MCF 10A (cell line): Measurements from ENCODE around the gene LRFN2. TPM values are rescaled to one million over a fixed set of nuclear protein-coding genes. Genes with fewer than 3 reads are reported as not detected.

Source experiments
- BruUV-seq: library from RNA; stranded (reverse); fragments of 400-500 nt; replicated peaks from 2 replicates; lab custom pipeline; 2021; lab: Mats Ljungman, UMichigan
- CTCF ChIA-PET: fragments of 300-600 bp; sonication (Branson Sonifier 250); formaldehyde crosslinking; extraction: SDS; loops from one replicate; lab custom pipeline; 2021; ENCODE audit warnings: antibody characterized with exemption, inconsistent platforms; lab: Yijun Ruan, JAX
- POLR2A ChIA-PET: fragments of 300-600, 350-650 bp; sonication (Branson Sonifier 250); formaldehyde crosslinking; extraction: SDS; loops from one replicate; lab custom pipeline; 2020; ENCODE audit warnings: antibody characterized with exemption, inconsistent platforms; lab: Yijun Ruan, JAX
- DNase-seq: peaks from one replicate; pipeline ENCODE4 v3.0.0-alpha.2; 2018; ENCODE audit not compliant: unreplicated experiment
- H3K27ac Mint-ChIP-seq: one replicate; pipeline ENCODE4 v1.8.0; 2022; ENCODE audit warnings: mild to moderate bottlenecking, low read depth, mixed read lengths; ENCODE audit not compliant: unreplicated experiment
- H3K27me3 Mint-ChIP-seq: one replicate; pipeline ENCODE4 v1.8.0; 2022; ENCODE audit warnings: mixed read lengths; ENCODE audit not compliant: insufficient read depth, unreplicated experiment
- H3K36me3 Mint-ChIP-seq: one replicate; pipeline ENCODE4 v1.8.0; 2022; ENCODE audit warnings: mild to moderate bottlenecking, moderate library complexity, mixed read lengths; ENCODE audit not compliant: insufficient read depth, unreplicated experiment
- H3K4me1 Mint-ChIP-seq: one replicate; pipeline ENCODE4 v1.8.0; 2022; ENCODE audit warnings: mixed read lengths; ENCODE audit not compliant: insufficient read depth, unreplicated experiment
- H3K4me3 Mint-ChIP-seq: one replicate; pipeline ENCODE4 v1.8.0; 2022; ENCODE audit warnings: mild to moderate bottlenecking, moderate library complexity, mixed read lengths; ENCODE audit not compliant: unreplicated experiment
- H3K9me3 Mint-ChIP-seq: one replicate; pipeline ENCODE4 v1.8.0; 2022; ENCODE audit warnings: mixed read lengths; ENCODE audit not compliant: unreplicated experiment
- intact Hi-C: fragments of 100-400 bp; cut with micrococcal nuclease; formaldehyde crosslinking; loops from 2 replicates; pipeline ENCODE4 v1.14.1; 2022
- total RNA-seq: library from RNA; stranded (reverse); gene quantifications from 2 replicates; pipeline ENCODE4 v1.2.3, GENCODE V29; 2022
- TF ChIP-seq, protein P1 (sequence below): fragments of 200-600 bp; IDR thresholded peaks from one replicate; pipeline ENCODE4 v1.8.0; 2022; ENCODE audit warnings: antibody characterized with exemption, mild to moderate bottlenecking; ENCODE audit not compliant: unreplicated experiment

The LRFN2 gene
- total RNA-seq, 1 experiment from 2014 or later, result not detected

DNA sequence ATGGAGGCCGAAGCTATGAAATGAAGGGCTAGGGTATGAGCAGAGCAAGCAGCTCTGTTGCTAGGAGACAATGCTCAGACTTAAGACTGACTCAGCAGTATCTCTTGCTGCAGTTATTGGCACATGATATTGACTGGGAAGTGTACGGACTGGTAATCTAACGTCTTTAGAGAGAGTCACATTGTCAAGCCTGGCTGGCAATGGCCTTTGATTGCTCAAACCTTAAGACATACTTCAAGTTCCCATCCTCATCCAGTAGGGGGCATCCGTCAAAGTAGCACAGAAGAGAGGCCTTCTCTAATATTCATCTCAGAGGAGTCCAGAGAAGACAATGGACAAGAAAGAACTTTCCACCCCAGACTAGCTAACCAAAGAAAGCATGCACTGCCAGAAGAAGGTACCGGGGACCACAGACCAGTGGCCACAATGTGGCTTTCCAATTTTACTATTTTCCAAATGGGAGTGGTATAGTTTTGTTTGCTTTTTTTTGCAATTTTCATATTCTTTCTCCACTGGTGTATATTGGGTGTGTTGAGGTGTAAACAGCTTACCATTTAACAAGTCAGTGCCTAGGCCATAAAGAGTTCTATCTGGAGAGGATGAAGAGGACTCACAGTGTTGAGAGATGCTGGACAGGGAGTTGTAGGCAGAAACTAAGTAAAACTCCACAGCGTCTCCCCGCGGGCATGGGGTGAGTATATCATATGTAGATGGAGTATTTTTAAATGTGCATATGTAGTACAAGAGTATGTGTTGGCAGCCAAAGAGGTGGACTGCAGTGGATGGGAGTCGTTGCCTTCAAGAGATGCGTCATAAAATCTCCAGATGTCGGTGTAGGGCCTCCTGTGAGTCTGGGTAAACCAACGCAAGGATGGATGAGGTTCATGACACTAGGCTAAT is 36.7 kb downstream of the LRFN2 start:
- intact Hi-C loops, result no loop called here
- Mint-ChIP-seq H3K27ac (no peak overlapping the region), H3K9me3 (peaks cover 23% of the 10 kb centered on the region), H3K4me1 (no peaks in the 10 kb centered on the region), H3K36me3 (no peaks in the 10 kb centered on the region), H3K27me3 (no peaks in the 10 kb centered on the region), H3K4me3 (no peak overlapping the region)
- no TSS peak for BruUV-seq
- ChIA-PET POLR2A (no interaction called here), CTCF (no interaction called here)
- TF ChIP-seq, protein P1, sequence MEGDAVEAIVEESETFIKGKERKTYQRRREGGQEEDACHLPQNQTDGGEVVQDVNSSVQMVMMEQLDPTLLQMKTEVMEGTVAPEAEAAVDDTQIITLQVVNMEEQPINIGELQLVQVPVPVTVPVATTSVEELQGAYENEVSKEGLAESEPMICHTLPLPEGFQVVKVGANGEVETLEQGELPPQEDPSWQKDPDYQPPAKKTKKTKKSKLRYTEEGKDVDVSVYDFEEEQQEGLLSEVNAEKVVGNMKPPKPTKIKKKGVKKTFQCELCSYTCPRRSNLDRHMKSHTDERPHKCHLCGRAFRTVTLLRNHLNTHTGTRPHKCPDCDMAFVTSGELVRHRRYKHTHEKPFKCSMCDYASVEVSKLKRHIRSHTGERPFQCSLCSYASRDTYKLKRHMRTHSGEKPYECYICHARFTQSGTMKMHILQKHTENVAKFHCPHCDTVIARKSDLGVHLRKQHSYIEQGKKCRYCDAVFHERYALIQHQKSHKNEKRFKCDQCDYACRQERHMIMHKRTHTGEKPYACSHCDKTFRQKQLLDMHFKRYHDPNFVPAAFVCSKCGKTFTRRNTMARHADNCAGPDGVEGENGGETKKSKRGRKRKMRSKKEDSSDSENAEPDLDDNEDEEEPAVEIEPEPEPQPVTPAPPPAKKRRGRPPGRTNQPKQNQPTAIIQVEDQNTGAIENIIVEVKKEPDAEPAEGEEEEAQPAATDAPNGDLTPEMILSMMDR, result peak; percentile 21
- DNase-seq, result peak; percentile 52

DNA sequence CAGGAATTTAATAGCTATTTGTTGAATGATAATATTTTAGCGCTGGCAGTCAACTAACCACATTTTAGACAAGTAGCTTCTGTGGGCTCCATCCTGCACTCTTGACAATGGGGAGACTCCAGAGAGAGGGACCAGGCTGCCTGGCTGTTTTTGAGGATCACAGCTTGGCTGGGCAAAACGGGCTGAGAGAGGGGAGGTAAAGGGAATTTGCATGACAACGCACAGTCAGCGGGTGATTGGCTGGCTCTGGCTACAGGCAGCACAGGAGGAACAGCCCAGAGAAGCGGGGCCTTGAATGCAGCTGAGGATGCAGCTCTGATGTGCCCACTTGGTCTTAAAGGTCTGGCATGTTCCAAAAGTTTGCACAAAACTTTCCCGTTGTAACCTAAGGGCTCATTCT is 41.2 kb downstream of the LRFN2 start:
- no peak overlapping the region for H3K4me3 Mint-ChIP-seq
- H3K36me3 Mint-ChIP-seq, result no peaks in the 10 kb centered on the region
- no peaks in the 10 kb centered on the region for H3K4me1 Mint-ChIP-seq
- CTCF ChIA-PET, result interaction anchor here (0.5 to 0.8 kb wide), 3 partner anchors 9 to 1144 kb away, joined by 3 read pairs; no protein-coding TSS in a partner anchor
- DNase-seq, result no peak
- TF ChIP-seq, protein P1, result no peak
- intact Hi-C loops, result no loop called here
- POLR2A ChIA-PET, result no interaction called here
- peaks cover 15% of the 10 kb centered on the region for H3K9me3 Mint-ChIP-seq
- no peak overlapping the region for H3K27ac Mint-ChIP-seq
- BruUV-seq, result no TSS peak
- H3K27me3 Mint-ChIP-seq, result no peaks in the 10 kb centered on the region

- Mint-ChIP-seq H3K36me3 (no peaks in the 10 kb centered on the region), H3K4me1 (no peaks in the 10 kb centered on the region), H3K4me3 (no peak overlapping the region), H3K27me3 (no peaks in the 10 kb centered on the region), H3K27ac (no peak overlapping the region), H3K9me3 (peaks cover 7% of the 10 kb centered on the region)
- POLR2A ChIA-PET, result no interaction called here
- BruUV-seq, result no TSS peak
- no peak for DNase-seq
- CTCF ChIA-PET, result interaction anchor here (0.6 to 1.1 kb wide), 2 partner anchors 13 to 526 kb away, joined by 3 read pairs; no protein-coding TSS in a partner anchor
- TF ChIP-seq, protein P1, result no peak
- intact Hi-C loops, result no loop called here
Measured at GRCh38 chr6:40543776-40544175, 43.4 kb downstream of the LRFN2 start.

DNA sequence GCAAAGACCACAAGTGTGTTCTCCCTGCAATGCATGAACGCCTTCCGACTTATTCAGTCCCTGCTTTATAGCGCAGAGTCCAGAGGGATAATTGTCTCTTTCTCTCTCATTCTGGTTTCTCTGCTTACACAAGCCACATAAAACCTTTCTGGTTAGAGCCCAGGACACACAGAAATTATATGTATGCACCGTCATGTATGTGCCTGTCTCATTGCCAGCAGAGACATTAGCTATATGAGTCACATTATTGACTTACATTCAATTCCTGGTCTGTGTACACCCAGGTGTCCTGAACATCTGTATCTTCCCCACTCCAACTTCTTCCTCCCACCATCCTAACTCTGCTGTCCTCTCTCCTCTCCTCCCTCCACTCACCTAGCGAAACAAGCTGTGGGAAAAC is 44.0 kb downstream of the LRFN2 start:
- no peaks in the 10 kb centered on the region for H3K36me3 Mint-ChIP-seq
- ChIA-PET CTCF (interaction anchor here (0.6 to 1.1 kb wide), 2 partner anchors 12 to 1486 kb away, joined by 3 read pairs; no protein-coding TSS in a partner anchor), POLR2A (no interaction called here)
- H3K9me3 Mint-ChIP-seq, result peaks cover 7% of the 10 kb centered on the region
- H3K27me3 Mint-ChIP-seq, result no peaks in the 10 kb centered on the region
- intact Hi-C loops, result no loop called here
- no peaks in the 10 kb centered on the region for H3K4me1 Mint-ChIP-seq
- no peak overlapping the region for H3K4me3 Mint-ChIP-seq
- no peak overlapping the region for H3K27ac Mint-ChIP-seq
- TF ChIP-seq, protein P1, result no peak
- BruUV-seq, result no TSS peak
- no peak for DNase-seq
